Activated CD4-positive, alpha-beta T cell treated with anti-CD3 and anti-CD28 coated beads, Interleukin-2, amount 50 U/mL, for 4 hours (primary cell): Measurements from ENCODE around the gene TFAP2C.
"Not testable (repeated sequence)": the region's sequence is repeated elsewhere in the genome, so short reads cannot be mapped to it uniquely, and the experiment has no call there.

Source experiments
- DNase-seq, 2 experiments: peaks; one replicate each; pipeline ENCODE4 v3.0.0-alpha.2; 2020

The TFAP2C gene

DNA sequence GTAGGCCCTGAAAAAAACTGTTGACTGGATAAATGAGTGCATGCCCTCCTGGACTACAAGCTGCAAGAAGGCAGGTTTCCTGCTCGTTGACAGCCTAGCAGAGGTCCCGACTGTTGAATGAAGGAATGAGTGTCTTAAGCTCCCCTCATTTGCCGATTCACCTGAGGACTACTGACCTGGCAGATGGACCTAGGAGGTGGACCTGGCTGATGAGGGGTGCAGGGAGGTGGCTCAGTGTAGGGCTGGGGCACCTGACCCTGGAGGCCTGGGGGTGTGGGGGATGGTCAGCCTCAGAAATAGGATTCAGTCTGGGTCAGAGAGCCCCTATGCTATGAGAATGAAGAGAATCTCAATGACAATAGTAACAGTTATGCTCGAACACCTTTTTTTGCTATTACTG is 11.6 kb upstream of the TFAP2C start:
- DNase-seq = no peak

DNA sequence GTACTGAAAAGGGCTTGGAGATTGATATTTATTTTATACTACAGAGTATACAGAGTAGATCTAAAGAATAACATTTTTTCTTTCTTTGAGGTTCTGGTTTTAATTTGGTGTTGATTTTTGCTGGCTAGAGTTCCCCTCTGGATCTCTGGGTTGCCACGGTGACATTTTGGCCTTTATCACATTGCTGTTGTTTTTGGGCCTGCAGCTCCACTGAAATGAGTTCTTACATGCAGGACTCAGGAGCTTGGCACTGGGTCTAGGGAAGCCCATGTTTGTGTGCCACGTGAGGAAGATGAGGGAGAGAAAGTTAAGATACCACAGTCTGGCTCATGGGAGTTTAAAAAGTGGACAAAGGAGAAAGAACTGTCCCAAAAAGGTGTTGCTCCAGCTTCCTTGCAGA is 7.4 kb upstream of the TFAP2C start:
- no peak for DNase-seq

DNA sequence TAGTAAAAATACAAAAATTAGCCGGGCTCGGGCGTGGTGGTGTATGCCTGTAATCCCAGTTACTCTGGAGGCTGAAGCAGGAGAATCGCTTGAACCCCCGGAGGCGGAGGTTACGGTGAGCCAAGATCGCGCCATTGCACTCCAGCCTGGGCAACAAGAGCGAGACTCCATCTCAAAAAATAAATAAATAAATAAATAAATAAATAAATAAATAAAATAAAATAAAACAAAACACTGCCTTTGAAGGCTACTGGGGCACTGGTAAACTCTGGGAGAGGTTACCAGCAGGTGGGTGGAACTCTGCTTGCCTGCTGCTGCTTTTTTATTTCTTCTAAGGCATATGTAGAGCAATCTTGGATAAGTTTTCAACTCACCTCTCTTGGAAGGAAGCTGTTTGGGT is 5.2 kb upstream of the TFAP2C start:
- not testable (repeated sequence) for DNase-seq

DNA sequence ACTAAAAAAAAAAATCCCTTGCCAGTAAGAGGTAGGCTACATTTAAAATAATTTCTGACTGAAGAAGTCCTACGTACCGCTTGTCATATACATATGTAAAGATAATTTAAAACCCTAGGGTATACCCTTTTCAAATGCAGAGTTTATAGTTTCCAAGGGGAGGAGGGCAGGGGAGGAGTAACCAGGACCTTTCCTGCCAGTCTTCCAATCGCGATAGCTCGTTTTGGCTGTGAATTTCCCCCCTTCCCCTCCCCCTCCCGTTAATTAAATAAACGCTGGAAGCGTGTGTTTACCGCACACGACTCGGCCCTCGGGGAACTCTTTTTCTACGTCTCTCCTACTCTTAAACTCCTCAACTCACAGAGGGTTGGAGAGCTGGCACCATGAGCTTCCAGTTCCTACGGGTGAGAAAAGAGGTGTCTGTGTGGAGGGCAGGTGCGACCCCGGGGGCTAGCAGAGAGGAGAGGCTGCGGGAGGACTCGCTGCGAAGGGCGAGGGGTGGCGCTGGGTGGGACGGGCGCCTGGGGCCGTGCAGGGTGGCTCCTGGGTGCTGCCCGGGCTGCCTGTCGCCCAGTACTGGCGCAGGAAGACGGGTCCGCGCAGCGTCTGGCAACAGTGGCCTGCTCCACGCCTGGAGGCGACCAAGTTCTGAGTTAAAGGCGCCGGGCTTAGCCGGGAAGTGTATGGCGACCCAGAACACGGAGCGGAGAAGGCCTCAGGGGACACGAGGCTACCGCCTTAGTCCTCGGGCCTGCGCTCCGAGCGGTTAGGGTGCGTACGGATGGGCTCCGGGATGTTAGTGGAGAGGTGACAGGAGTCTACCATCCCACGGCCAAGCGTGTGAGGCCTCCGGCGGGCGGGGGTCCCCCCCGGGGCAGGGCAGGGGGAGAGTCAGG is 4.1 kb upstream of the TFAP2C start:
- DNase-seq = no peak

DNA sequence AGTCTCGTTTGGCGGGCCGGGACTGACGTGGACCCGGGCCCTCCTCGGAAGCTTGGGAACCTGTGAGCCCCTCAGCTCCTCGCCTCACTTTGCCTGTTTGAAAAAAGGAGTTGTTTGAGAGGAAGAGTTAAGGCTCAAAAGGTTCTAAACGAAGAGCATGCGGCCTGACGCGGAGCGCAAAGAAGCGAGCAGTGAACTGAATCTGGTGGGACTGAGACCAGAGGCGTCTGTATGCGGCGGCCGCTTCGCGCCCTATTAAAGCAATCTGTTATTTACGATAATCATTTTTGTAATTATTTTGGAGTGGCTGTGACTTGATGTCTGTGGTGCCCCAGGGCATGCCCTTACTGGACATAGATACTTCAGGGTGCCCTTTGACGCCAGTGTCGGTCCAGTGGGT is 3.3 kb upstream of the TFAP2C start:
- no peak for DNase-seq

DNA sequence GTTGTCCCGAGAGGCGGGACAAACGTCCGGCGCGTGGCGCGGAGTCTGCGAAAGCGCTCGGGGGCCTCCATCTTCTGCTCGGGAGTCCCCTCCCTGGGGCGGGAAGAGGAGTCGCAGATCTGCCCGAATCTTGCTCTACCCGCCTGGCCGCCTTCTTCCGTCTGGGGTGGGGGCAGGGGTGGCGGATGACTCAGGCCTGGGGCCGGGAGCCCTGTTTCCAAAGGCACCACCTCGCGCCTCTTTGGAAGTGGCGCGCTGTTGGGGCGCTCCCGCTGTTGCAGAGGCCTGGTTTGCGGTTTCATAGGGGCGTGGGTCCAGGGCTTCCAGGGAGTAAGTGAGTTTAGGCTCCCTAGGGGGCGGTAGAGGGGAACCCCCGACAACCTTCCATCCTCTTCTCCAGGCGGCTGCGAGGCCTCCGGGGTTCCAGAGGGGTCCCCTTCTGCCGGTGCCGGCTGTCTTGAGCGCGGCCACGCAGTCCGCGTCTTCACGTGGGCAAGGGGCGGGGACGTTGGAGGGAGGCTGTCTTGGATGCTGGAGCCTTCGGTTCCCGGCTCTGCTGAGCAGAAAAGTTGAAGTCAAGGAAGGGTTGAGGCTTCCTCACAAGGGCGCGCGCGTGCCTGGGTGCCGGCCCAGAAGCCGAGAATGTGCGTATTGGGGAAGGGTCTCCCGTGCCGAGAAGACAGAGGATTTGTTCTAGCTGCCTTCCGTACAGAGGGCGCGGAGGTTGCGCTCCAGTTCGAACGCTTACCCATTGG is 2.6 kb upstream of the TFAP2C start:
- DNase-seq = no peak

DNA sequence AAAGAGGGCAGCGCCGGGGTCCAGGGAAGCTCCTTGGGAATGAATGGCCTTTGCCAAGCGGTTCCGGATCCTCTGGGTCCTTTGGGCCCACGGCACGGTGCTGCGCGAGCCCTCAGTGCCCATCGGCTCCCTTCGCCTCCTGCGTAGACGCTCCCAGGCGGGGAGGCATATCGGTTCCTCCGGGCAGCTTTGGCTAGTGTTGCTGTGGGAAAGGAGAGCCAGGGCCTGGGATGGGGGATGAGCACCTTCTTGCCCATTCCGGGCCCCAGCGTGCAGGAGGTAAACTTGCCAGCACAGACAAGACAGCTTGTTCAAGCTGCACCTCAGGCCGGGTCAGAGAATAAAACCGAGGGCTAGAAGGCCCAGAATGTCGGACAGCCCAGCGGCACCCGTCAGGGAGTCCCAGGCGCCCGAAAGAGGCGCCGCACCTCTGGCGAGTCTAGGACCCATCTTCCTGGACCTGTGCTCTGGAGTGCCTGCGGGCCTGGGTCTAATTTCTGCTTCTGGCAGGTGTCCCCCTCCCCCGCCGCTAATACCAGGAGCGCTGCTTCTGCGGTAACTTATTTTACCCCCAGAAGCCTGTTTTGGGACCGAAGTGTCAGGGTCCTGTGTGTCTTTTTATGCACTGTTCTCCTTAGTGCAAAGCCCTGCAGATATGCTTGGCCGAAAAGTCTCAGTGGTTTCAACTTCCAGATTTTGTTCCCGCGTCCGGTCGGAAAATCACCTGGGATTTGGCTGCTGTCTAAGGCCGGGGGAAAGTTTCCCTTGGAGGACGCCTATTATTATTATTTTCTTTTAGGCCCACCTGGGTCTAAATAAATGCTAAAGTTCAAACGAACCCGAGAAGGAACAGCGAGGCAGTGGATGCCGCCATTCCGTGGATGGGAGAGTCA is 1.7 kb upstream of the TFAP2C start:
- DNase-seq = no peak

DNA sequence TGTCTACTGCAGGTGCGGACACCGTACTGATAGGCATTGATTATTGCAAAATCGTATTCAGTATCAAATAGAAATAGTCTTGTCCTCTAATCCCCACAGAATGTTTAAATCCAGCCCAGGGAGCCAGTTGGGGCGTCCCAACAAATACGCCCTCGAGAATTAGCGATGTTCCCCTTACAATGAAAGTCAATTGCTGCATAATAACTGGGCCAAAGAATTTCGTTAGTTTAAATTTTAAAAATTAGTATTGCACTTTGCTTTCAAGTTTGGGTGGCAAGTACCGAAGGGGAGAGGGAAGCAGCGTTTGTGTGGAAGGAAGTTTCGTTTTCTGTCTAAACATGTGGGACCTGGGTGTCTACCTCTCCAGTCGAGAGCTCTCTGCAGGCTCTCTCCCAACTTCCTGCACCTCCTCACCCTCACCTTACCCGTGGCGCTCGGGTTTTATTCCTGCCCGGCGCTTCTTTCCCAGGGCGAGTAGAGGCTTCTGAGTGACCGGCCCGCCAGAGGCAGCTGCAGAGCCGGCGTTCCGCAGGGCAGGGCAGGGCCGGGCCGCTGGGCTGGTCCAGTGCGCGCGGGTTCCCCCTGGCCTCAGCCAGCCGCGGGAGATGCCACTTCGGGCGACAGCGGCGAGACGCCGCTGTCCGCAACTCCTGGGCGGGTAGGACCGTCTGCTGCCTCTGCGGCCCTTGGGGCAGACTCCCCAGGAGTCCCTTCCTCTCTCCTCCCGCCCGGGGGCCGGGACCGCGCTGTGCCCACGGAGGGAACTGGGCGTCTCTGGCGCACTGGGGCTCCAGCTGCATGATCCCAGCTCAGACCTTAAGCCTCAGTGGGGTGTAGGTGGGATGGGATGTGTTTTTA is 862 bp upstream of the TFAP2C start:
- no peak for DNase-seq

DNA sequence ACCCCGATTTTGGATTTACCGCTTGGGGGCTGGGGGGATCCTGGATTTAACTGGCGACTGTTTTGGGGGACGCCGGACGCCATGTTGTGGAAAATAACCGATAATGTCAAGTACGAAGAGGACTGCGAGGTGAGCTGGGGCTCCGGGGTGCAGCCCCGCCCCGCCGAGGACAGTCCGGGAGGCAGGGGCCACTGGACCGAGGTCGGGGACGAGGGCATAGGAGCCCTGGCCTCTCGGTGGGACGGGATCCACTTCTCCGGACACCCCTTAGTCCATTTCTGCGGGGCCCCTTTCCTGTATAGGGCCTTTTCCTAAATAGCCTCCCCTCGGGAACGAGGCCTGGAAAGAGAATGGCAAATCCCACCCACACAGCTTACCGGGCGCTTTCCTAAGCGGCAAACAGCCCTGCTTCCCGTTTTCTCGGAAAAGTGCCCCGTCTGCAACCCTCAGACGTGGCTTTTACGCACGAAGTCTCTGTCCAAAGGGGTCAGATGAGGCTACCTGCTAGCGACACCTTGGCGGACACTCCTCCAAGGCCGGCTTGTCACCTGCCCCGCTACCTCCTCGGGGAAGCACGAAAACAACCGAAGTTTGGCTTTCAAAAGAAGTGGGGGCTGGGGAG is 469 bp downstream of the TFAP2C start:
- DNase-seq = no peak

DNA sequence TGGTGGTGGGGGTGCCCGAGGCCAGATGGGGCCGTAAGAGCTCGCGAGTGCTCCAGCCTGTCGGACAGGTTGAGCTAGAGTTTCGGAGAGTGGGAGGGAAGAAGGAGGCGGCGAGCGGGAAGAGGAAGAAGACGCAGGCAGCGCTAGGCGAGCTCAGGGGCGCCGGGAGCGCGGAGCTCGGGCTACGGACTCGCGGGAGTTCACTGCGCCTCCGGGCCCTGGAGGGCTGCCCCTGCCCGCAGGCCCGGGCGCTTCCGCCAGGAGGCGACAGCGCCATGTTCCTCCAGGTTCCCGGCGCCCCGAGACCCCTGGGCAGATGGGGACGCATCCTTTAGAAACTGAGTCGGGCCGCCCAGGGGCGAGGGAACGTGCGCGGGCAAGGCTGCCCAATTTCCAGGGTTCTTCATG is 984 bp downstream of the TFAP2C start:
- DNase-seq = no peak

DNA sequence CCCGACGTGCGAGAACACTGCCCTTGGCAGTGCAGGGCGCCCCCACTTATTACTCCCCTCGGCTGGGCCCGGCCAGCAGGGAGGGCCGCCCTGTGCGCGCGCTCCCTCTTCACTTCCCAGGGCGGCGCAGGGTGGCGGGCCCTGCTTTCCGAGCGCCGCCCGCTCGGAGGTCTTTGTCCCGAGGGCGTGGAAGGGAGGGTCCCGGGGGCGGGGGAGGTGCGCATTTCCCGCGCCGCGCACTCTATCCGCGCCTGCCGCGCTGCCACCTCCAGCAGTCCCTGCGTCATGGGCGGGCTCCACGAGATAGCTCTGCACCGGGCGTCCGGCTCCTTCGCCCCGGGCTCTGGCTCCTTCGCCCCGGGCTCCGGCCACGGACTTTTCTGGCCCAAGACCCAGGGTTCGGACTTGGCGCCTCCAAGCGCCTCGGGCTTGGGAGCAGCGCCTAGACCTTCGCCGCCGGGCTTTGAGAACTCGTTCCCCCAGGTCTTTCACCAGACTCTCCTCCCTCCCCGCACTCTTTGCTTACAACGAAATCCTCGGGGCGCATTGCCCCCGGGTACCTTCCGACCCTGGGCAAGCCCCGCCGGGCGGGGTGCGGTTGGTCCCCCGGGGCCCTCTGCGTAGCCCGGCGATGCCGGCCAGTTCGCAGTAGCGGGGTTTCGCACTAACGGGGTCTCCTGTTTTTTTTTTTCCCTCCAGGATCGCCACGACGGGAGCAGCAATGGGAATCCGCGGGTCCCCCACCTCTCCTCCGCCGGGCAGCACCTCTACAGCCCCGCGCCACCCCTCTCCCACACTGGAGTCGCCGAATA is 1.6 kb downstream of the TFAP2C start:
- no peak for DNase-seq

DNA sequence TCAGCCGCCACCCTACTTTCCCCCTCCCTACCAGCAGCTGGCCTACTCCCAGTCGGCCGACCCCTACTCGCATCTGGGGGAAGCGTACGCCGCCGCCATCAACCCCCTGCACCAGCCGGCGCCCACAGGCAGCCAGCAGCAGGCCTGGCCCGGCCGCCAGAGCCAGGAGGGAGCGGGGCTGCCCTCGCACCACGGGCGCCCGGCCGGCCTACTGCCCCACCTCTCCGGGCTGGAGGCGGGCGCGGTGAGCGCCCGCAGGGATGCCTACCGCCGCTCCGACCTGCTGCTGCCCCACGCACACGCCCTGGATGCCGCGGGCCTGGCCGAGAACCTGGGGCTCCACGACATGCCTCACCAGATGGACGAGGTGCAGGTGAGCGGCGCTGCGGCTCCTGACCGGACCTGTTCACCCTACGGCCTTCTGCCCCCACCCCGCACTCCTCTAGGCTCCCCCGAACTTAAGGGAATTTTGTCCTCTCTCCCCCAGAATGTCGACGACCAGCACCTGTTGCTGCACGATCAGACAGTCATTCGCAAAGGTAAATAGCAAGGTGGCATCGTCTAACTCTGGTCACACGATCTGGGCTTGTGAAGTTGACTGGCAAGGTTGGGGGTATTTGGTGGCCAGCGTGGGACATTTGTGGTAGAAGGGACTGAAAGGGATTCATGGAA is 2.3 kb downstream of the TFAP2C start:
- DNase-seq = no peak

DNA sequence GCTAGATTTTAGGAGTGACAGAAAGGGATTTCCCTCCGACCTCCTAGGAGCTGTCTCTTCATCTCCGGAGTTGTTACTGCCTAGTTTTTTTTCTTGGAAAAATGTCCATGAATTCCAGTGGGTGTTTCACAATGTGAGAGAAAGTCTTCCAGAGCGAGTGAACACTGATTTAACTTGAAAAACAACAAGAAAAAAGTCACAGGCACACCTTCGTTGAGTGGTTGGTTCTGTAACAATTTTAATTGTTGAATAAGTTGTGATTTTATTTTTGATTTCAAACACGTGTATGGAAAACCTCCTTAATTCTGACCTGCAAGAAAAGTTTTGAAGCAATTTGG is 2.9 kb downstream of the TFAP2C start:
- no peak for DNase-seq

DNA sequence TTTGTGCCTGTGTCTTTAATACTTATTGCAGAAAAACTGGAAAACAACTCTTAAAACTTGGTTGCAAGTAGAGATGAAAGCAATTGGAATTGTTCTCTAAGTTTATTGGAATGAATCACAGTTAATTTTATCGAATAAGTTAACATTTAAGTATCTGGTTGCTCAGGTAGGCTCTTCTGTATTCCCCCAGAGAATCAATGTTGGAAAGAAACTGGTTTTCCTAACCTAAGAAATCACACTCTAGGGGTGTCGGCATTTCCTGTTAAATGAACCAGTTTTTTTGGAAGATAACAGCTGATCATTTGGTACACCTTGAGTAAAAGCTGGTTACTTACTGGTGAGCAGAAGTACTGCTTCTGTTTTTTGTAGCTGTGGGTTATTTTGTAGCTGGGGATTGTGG is 5.2 kb downstream of the TFAP2C start:
- DNase-seq = no peak

DNA sequence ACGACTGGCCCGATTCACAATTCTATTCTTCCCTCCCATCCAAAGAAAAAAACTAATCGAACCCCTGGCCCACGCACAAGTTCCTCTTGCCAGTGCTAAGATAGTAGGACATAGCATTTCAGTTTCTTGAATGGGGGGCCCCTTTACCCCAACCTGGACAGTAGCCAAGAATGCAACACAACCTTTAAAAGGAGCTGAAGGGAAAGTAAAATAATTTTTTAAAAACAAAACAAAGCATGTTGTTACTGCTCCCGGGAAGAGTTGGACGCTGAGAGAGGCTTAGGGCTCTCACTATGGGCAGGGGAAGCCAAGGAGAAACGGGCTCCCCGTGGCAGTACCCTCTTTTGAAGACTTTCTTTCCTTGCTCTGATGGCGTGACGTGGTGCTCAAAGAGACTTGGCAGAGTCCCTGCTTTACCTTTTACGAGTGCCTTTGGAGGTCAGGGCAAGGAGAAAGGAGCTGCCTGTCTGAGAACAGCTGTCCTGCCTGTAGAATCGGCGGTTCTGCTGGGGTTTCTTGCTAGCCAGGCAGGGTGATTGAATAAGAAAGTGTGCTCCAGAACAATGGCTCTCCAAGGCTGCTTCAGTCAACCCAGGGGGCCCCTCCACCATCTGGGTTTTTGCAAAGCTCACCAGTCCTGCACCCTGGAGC is 5.8 kb downstream of the TFAP2C start:
- DNase-seq = no peak

DNA sequence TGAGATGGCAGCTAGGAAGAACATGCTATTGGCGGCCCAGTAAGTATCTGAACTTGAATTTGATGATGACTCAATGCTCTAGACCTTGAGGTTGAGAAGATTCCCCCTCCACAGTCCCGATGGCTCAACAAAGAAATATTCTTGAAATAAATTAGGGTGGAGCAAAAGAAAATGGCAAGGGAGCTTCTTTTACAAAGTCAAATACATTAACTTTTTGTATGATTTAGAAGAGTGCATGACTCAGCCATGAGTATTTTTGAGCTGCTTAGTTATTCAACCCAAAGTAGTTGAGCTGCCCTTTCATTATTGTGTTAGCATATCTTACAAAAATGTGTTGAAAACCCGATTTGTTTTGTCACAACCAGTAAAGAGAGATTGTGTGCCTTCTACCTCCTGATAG is 7.6 kb downstream of the TFAP2C start:
- DNase-seq = no peak

DNA sequence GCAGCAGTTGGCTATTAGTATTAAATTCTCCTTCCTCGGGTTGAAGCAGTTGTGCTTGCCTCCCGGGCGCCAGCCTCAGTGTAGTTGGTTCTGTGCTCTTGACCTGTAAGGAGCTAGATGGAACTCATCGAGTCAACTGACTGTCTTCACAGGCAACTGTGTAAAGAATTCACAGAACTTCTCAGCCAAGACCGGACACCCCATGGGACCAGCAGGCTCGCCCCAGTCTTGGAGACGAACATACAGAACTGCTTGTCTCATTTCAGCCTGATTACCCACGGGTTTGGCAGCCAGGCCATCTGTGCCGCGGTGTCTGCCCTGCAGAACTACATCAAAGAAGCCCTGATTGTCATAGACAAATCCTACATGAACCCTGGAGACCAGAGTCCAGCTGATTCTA is 8.5 kb downstream of the TFAP2C start:
- no peak for DNase-seq

DNA sequence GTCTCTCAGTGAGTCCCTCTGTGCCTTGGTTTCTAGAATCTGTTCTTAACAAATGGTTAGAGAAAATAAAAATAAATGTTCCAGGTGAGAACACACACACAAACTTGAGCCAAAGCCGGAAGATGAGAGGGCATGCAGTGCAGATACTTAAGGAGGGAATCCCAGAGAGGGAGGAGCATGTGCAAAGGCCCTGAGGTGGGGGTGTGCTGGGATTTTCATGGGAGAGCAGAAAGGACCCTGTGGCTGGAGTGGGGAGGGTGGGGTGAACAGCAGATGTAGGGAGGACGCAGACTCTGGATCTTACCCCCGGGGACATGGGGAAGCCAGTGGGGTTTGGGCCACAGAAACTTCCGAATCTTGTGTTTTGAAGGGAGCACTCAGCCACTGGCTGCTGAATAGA is 17.5 kb downstream of the TFAP2C start:
- DNase-seq = no peak

DNA sequence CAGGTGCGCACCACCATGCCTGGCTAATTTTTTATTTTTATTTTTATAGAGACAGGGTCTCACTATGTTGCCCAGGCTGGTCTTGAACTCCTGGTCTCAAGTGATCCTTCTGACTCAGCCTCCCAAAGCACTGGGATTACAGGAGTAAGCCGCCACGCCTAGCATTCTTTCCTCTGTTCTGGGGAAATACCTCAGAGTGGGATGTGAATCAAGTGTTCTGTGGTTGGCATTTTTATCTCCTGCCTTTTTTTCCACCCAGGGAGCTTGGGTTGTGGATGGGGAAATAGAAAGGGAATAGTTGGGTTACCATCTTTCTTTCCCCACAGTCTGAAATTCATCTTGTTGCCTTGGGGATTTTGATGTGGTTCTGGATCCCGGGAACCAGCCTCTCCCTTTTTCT is 24.1 kb downstream of the TFAP2C start:
- DNase-seq = no peak

DNA sequence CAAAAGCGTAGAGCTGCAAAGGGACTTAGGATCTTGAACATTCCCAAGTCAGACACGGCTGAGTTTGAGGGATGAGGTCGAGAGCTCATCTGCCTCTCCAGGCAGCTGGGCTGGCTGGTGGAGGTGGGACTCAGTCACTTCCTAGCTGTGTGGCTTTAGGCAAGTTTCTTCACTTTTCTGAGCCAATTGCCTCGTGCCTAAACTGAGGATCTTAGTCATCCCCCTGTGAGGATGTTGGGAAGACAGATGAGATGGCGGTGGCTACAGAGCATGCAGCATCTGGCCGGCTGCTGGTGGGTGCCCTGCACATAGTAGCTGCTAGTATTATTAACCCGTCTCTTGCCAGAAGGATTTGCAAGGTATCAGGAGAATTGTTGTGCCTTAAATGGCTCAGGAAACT is 27.5 kb downstream of the TFAP2C start:
- DNase-seq = no peak
